ENCODE data around the gene C6orf89. TPM values are rescaled to one million over a fixed set of nuclear protein-coding genes. Genes with fewer than 3 reads are reported as not detected.
A peak's percentile ranks its signal among the peaks of the same experiment; 100 is the strongest.

Gene C6orf89
- total and polyA plus RNA-seq, 2 of the 8 experiments (the other 6 are each of a cell fraction or from before 2014, with no cell fraction given): 4.6 to 12.3 TPM

DNA sequence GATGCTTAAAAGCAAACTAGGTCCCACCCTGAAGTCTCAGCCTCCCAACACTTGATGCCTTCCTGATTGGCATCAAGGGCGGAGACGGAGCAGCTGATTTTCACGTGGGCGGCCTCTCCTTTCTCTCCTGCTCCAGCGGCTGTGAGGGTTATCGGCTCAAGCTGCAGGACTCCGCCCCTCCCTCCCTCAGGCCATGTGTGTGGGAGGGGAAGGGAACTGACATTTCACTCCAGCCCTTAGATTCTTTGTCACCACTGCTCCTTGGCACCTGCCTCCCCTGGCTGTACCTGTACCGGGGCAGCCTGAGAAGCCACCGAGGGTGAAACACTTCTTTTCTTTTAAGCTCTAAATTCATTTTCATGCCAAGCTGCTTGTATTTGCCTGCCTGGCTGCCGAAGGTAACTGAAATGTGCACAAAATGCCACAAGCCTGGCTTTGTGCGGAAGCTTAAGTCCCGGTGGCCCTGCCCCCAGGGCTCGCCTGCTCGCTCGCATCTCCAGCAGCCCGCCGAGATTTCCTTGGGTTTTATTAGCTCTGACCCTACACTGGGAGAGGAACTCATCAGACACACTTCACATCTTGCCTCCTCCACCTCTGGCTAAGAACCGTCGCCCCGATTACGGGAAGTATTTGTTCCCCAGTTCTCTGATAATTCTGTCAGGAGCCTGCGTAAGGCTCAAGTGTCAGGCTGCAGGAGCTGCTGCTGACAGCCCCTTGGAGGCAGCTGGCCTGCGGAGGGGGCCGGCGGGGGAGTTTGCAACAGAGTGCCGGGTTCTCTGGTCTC, 36.9 kb upstream of the C6orf89 start (continued):
- TF ChIP-seq CHD1 (IDR thresholded peaks at IDR 0.05; ENCODE audit: low read depth, low read length) (no peak), CHD2 (IDR thresholded peaks at IDR 0.05; ENCODE audit: low read length) (no peak), SUZ12 (IDR thresholded peaks at IDR 0.05; ENCODE audit: low read length) (no peak), BCL11A (IDR thresholded peaks at IDR 0.05; ENCODE audit: low read depth in 2 of 2, low read length in 2 of 2) (no peak), TCF12 (IDR thresholded peaks at IDR 0.05; ENCODE audit: low read depth, low read length) (no peak), NRF1 (IDR thresholded peaks at IDR 0.05; ENCODE audit: low read depth, low read length) (no peak), TBP (IDR thresholded peaks at IDR 0.05; ENCODE audit: low read depth, low read length) (no peak), NANOG (IDR thresholded peaks at IDR 0.05; ENCODE audit: insufficient read depth, low read depth, low read length, poor library complexity, severe bottlenecking) (no peak), POLR2AphosphoS5 (IDR thresholded peaks at IDR 0.05; ENCODE audit: low read depth, low read length) (no peak), PHF8 (conservative IDR thresholded peaks at IDR 0.05; ENCODE audit: low read depth, low read length) (no peak), TAF7 (optimal IDR thresholded peaks at IDR 0.05; ENCODE audit: borderline replicate concordance, low read depth, low read length) (no peak), RFX5 (IDR thresholded peaks at IDR 0.05; ENCODE audit: borderline replicate concordance, low read depth, low read length) (no peak), EZH2 (IDR thresholded peaks at IDR 0.05; ENCODE audit: low read depth, low read length, severe bottlenecking) (no peak), BRCA1 (IDR thresholded peaks at IDR 0.05; ENCODE audit: low read depth, low read length) (no peak), SRF (IDR thresholded peaks at IDR 0.05; ENCODE audit: low read depth, low read length) (no peak), BACH1 (IDR thresholded peaks at IDR 0.05; ENCODE audit: low read length) (no peak), SIN3A (conservative IDR thresholded peaks at IDR 0.05 in 1 of 2, IDR thresholded peaks at IDR 0.05 in 1 of 2; ENCODE audit: low read depth in 1 of 2, low read length in 2 of 2) (peak; percentile 80 to 92; a peak in 3 of 4 replicates), SP4 (IDR thresholded peaks at IDR 0.05; ENCODE audit: low read length) (peak; percentile 59; the same call in 1 of the 2 replicates), CTBP2 (IDR thresholded peaks at IDR 0.05; ENCODE audit: borderline replicate concordance, insufficient read depth, insufficient read length, low read length) (peak; percentile 80), TEAD4 (IDR thresholded peaks at IDR 0.05; ENCODE audit: low read depth, low read length) (no peak), SP2 (IDR thresholded peaks at IDR 0.05; ENCODE audit: low read length) (no peak)
- TF ChIP-seq, protein P1, sequence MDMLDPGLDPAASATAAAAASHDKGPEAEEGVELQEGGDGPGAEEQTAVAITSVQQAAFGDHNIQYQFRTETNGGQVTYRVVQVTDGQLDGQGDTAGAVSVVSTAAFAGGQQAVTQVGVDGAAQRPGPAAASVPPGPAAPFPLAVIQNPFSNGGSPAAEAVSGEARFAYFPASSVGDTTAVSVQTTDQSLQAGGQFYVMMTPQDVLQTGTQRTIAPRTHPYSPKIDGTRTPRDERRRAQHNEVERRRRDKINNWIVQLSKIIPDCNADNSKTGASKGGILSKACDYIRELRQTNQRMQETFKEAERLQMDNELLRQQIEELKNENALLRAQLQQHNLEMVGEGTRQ (IDR thresholded peaks at IDR 0.05; ENCODE audit: low read length): no peak
- TF ChIP-seq, protein P2, sequence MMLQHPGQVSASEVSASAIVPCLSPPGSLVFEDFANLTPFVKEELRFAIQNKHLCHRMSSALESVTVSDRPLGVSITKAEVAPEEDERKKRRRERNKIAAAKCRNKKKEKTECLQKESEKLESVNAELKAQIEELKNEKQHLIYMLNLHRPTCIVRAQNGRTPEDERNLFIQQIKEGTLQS (IDR thresholded peaks at IDR 0.05; ENCODE audit: insufficient read depth, low read depth, low read length): no peak
